Heart left ventricle (tissue), 16 donors: ENCODE measurements around the gene LAMA3. TPM values are rescaled to one million over a fixed set of nuclear protein-coding genes. Genes with fewer than 3 reads are reported as not detected.
A peak's percentile ranks its signal among the peaks of the same experiment; 100 is the strongest.

ENCODE experiments used
- ATAC-seq, 4 donors: fragments of 200-7000 bp; cut with Tn5 transposase; one replicate each; pipeline ENCODE4 v1.9.1; 2020 to 2022; ENCODE audit warnings: moderate library complexity in 4 of 4, mild to moderate bottlenecking in 3 of 4, moderate number of reproducible peaks in 1 of 4
- DNase-seq, 5 donors: peaks; one replicate each; pipeline ENCODE4 v3.0.0-alpha.2; 2020
- H3K27ac ChIP-seq, 12 donors: fragments of 200-600 bp; sonication (generic) in 4 of 12; one replicate each; pipeline versions ENCODE4 v1.5.0 to v1.8.0; 2016 to 2022; ENCODE audit warnings: mild to moderate bottlenecking in 2 of 12
- H3K27me3 ChIP-seq, 9 donors: fragments of 200-600 bp; sonication (generic) in 2 of 9; one replicate each; pipeline versions ENCODE4 v1.5.1 to v1.8.0; 2016 to 2022; ENCODE audit warnings: mild to moderate bottlenecking in 3 of 9
- H3K36me3 ChIP-seq, 9 donors: fragments of 200-600 bp; sonication (generic) in 2 of 9; one replicate each; pipeline versions ENCODE4 v1.5.0 to v1.8.0; 2018 to 2022; ENCODE audit warnings: mild to moderate bottlenecking in 2 of 9
- H3K4me1 ChIP-seq, 12 donors: fragments of 200-600 bp; sonication (generic) in 4 of 12; one replicate each; pipeline versions ENCODE4 v1.5.0 to v1.8.0; 2016 to 2022; ENCODE audit warnings: mild to moderate bottlenecking in 3 of 12
- H3K4me3 ChIP-seq, 12 donors: fragments of 200-600 bp; sonication (generic) in 4 of 12; one replicate each; pipeline versions ENCODE4 v1.5.0 to v1.8.0; 2017 to 2022; ENCODE audit warnings: mild to moderate bottlenecking in 9 of 12, moderate library complexity in 4 of 12
- H3K9me3 ChIP-seq, 12 donors: fragments of 200-600 bp; sonication (generic) in 4 of 12; one replicate each; pipeline versions ENCODE4 v1.5.0 to v1.8.0; 2016 to 2022; ENCODE audit warnings: mild to moderate bottlenecking in 1 of 12
- POLR2A ChIP-seq, 2 donors: fragments of 450-650 bp; IDR thresholded peaks; one replicate each; pipeline ENCODE4 v1.6.1; 2017; ENCODE audit warnings: antibody characterized with exemption in 2 of 2, mild to moderate bottlenecking in 2 of 2, moderate library complexity in 2 of 2
- WGBS, 4 donors: extraction: QIAGEN DNeasy Blood & Tissue Kit in 2 of 4; methylation state at CpG; one replicate each; pipeline versions ENCODE4 v1.1.5 to v1.1.7; 2013 to 2018; 5-methylcytosine and 5-hydroxymethylcytosine counted together
- intact Hi-C, 10 donors: fragments of 100-400 bp; cut with DNase I; formaldehyde crosslinking; loops; one replicate each; pipeline versions ENCODE4 v1.11.1 to v1.14.2; 2022
- polyA plus RNA-seq, 2 donors: library from polyadenylated mRNA; stranded (reverse); fragments of 200-250 nt; gene quantifications; one replicate each; pipeline ENCODE4 v1.2.3, GENCODE V29; 2013
- total RNA-seq, 9 donors: library from RNA; depleted of rRNA in 2 of 9; stranded (reverse); fragments of >200 nt in 2 of 9; fragmentation: NEBNext Ultra II Directional in 3 of 9; extraction: Animal tissue kit (Norgen Biotek cat#: 25700) in 3 of 9; gene quantifications; one replicate each; pipeline versions ENCODE4 v1.1.0 to v1.2.4, GENCODE V29; 2016 to 2023
- TF ChIP-seq, protein P1 (sequence below), 12 donors: fragments of 200-600 bp; sonication (generic) in 4 of 12; IDR thresholded peaks; one replicate each; pipeline versions ENCODE4 v1.5.0 to v1.8.0; 2018 to 2022; ENCODE audit warnings: antibody characterized with exemption in 12 of 12, mild to moderate bottlenecking in 5 of 12
- donor health status: ischemic (EF 13 %, LVEDD 7.1; RV severe dilation, severe dysfunction).
- donor health status: healthy with polysubstance abuse.
- donor health status: DM: no; HTN: yes; CAD: no.
- donor health status: DM: no; HTN: no; CAD: no.
- donor health status: ischemic (EF 25% LVEDD 6.9; RV normal size, moderate dysfunction).
- donor health status: ischemic (EF 25% LVEDD 5.7; RV mildly dilated, moderate dysfunction).
- donor health status: healthy.
- donor health status: DM: yes; HTN: yes; CAD: no.
- donor health status: ischemic (EF 35%, LVEDD 5.7; RV mildly dilated, moderate dysfunction).
- donor health status: nonischemic (EF 11% LVEDD 7.7; RV severe dilation, severe dysfunction).
- donor health status: DM: yes; HTN: yes; CAD: no.
- donor health status: PGD.
- donor health status: ischemic (EF 29% LVEDD 5.4; RV normal size, mild dysfunction).
- donor health status: nonischemic (EF 23%, LVEDD 6.1; RV moderate dilation, normal function).

LAMA3 gene
- total and polyA plus RNA-seq, 11 donors: 1.2 to 6.6 (median 3.2) TPM

DNA sequence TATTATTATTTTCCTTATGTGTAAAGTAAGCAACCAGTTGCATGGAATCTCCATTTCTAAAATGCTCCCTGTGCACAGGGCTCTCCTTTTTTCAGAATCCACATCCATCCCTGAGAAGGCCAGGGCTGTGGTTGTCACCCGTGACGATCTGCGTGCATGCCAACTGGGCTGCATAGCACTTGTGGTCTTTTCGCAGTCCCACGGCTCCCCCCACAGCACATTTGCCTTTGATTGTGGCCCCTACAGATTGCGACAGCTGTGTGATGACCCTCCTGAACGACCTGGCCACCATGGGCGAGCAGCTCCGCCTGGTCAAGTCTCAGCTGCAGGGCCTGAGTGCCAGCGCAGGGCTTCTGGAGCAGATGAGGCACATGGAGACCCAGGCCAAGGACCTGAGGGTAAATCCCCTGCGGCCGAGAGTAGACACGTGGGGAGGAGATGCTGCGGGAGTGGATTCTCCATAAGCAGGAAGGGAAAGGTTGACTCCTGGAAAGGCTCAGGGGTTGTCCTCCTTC is 205.5 kb downstream of the LAMA3 start:
- TF ChIP-seq POLR2A (IDR thresholded peaks at IDR 0.05): no peak
- TF ChIP-seq, protein P1, sequence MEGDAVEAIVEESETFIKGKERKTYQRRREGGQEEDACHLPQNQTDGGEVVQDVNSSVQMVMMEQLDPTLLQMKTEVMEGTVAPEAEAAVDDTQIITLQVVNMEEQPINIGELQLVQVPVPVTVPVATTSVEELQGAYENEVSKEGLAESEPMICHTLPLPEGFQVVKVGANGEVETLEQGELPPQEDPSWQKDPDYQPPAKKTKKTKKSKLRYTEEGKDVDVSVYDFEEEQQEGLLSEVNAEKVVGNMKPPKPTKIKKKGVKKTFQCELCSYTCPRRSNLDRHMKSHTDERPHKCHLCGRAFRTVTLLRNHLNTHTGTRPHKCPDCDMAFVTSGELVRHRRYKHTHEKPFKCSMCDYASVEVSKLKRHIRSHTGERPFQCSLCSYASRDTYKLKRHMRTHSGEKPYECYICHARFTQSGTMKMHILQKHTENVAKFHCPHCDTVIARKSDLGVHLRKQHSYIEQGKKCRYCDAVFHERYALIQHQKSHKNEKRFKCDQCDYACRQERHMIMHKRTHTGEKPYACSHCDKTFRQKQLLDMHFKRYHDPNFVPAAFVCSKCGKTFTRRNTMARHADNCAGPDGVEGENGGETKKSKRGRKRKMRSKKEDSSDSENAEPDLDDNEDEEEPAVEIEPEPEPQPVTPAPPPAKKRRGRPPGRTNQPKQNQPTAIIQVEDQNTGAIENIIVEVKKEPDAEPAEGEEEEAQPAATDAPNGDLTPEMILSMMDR (IDR thresholded peaks at IDR 0.05): no peak
- ATAC-seq: no peak
- Histone ChIP-seq H3K36me3 (peaks cover 0 to 12% (median 0%) of the 10 kb centered on the region in 9 donors), H3K27ac (no peak overlapping the region), H3K4me1 (no peaks in the 10 kb centered on the region), H3K4me3 (no peak overlapping the region), H3K27me3 (no peaks in the 10 kb centered on the region), H3K9me3 (no peaks in the 10 kb centered on the region)
- WGBS, 4 donors: 89 to 96% (median 93%) methylated on average over 14 of the region's 14 CpGs
- intact Hi-C loops: no loop called here
- no peak for DNase-seq

DNA sequence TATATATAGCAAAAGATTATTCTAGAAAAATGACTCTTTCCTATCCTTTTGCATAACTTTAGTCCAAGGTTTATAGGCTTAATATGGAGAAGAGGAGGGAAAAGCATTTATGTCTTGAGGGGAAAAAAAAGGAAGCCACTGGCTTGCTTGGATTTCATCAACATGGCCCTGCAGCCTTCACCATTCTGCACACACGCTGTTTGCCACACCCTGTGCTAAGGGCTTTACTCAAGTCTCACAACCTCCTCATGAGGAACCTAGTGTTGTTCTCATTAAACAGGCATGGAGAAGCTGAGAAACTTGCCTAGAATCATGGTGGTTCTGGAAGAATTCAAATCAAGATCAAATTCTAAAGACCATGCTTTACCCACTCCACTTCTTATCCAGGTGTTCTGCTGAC is 208.0 kb downstream of the LAMA3 start:
- no peak for TF ChIP-seq POLR2A (IDR thresholded peaks at IDR 0.05)
- TF ChIP-seq, protein P1 (IDR thresholded peaks at IDR 0.05): no peak
- no peak for ATAC-seq
- no peak overlapping the region for H3K27ac ChIP-seq
- DNase-seq: no peak
- intact Hi-C loops: no loop called here
- H3K27me3 ChIP-seq: no peaks in the 10 kb centered on the region
- peaks cover 0 to 11% (median 0%) of the 10 kb centered on the region in 9 donors for H3K36me3 ChIP-seq
- 77 to 97% (median 91%) methylated on average over 1 of the region's 1 CpG for WGBS, 4 donors
- no peak overlapping the region for H3K4me3 ChIP-seq
- H3K4me1 ChIP-seq: peaks cover 0 to 8% (median 0%) of the 10 kb centered on the region in 12 donors
- H3K9me3 ChIP-seq: no peaks in the 10 kb centered on the region

DNA sequence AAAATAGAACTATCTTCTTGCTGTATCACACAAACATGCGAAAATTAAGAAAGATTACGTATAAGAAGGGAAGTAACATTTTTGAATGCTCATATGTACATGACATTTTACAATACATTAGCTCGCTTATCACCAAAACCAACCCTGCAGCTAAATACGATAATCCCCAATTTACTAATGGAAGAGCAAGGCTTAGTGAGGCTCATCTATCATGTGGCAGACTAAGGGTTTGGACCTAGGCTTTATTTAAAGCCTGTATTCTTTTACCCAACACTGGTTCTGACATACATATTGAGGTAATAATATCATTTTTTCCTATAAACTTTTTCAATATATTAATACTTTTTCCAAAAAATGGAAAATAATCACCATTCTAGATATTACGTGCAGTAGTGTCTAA is 208.5 kb downstream of the LAMA3 start:
- H3K4me3 ChIP-seq: no peak overlapping the region
- DNase-seq (no peak), ATAC-seq (no peak)
- H3K27me3 ChIP-seq: no peaks in the 10 kb centered on the region
- H3K9me3 ChIP-seq: no peaks in the 10 kb centered on the region
- TF ChIP-seq POLR2A (IDR thresholded peaks at IDR 0.05): no peak
- TF ChIP-seq, protein P1 (IDR thresholded peaks at IDR 0.05): no peak
- intact Hi-C loops: no loop called here
- 77 to 80% (median 78%) methylated on average over 5 of the region's 5 CpGs for WGBS, 4 donors
- no peak overlapping the region for H3K27ac ChIP-seq
- peaks cover 0 to 11% (median 0%) of the 10 kb centered on the region in 9 donors for H3K36me3 ChIP-seq
- H3K4me1 ChIP-seq: peaks cover 0 to 8% (median 0%) of the 10 kb centered on the region in 12 donors

DNA sequence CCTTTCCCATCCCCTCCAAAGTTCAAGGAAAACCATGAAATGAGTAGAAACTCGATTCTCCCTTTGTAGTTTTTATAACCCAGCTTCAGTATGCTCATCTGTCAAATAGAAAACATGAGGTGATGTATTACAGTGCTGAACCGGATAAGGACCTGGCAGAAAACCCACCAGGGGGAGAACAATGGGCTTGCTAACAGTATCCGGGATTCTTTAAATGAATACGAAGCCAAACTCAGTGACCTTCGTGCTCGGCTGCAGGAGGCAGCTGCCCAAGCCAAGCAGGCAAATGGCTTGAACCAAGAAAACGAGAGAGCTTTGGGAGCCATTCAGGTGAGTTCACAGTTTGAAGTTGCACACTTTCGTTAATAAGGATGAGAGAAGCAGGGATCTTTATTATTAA is 211.7 kb downstream of the LAMA3 start:
- Histone ChIP-seq H3K4me3 (no peak overlapping the region), H3K4me1 (peaks cover 0 to 8% (median 0%) of the 10 kb centered on the region in 12 donors), H3K9me3 (no peaks in the 10 kb centered on the region), H3K36me3 (peaks cover 0 to 25% (median 0%) of the 10 kb centered on the region in 9 donors), H3K27ac (no peak overlapping the region), H3K27me3 (no peaks in the 10 kb centered on the region)
- WGBS, 4 donors: 26 to 33% (median 30%) methylated on average over 8 of the region's 8 CpGs
- TF ChIP-seq, protein P1 (IDR thresholded peaks at IDR 0.05): no peak
- no peak for TF ChIP-seq POLR2A (IDR thresholded peaks at IDR 0.05)
- peak in 1 of 5 donors; percentile 24 for DNase-seq
- ATAC-seq: peak in 3 of 4 donors; percentile 31 to 55 (median 38)
- intact Hi-C loops: no loop called here
